K562 (cell line): ENCODE results near the gene ABCA4. TPM values are rescaled to one million over a fixed set of nuclear protein-coding genes. Genes with fewer than 3 reads are reported as not detected.

ENCODE experiments used
- ATAC-seq: fragments of 200-7000 bp; cut with Tn5 transposase; 3 replicates; pipeline ENCODE4 v1.9.1; 2020; ENCODE audit warnings: moderate library complexity
- BruUV-seq: library from RNA; stranded (reverse); fragments of 400-500 nt; replicated peaks from 2 replicates; lab custom pipeline; 2021; lab: Mats Ljungman, UMichigan
- CTCF ChIA-PET: fragments of 300-600 bp; formaldehyde crosslinking; extraction: SDS; loops from one replicate; lab custom pipeline; 2021; ENCODE audit warnings: low intra/inter-chr PET ratio; lab: Yijun Ruan, JAX
- POLR2A ChIA-PET: fragments of 300-600, 350-650 bp; sonication (Branson Sonifier 250); formaldehyde crosslinking; extraction: SDS; loops from one replicate; lab custom pipeline; 2021; ENCODE audit warnings: antibody characterized with exemption, inconsistent platforms; lab: Yijun Ruan, JAX
- DNase-seq, 4 experiments: peaks; one replicate each; pipeline versions ENCODE4 v3.0.0 to v3.0.0-alpha.2; 2011 to 2018; ENCODE audit warnings: low spot score in 3 of 4, mixed read lengths in 3 of 4; ENCODE audit errors: extremely low read depth in 1 of 4
- FAIRE-seq: peaks from 2 replicates; lab custom pipeline; 2011; peaks lifted over from hg19 to GRCh38; lab: Jason Lieb, UNC
- H2AFZ ChIP-seq: 2 replicates; pipeline ENCODE4 v1.6.0; 2011; ENCODE audit warnings: low read depth, low read length, control low read depth, inconsistent platforms
- H3K27ac ChIP-seq: fragments of 200-600 bp; 3 replicates; pipeline ENCODE4 v1.8.0; 2011; ENCODE audit warnings: low read depth, mild to moderate bottlenecking, control low read depth, inconsistent platforms, low read length, moderate library complexity, mixed read lengths; ENCODE audit errors: extremely low read depth
- H3K27me3 ChIP-seq, 2 experiments: fragments of 300-600 bp in 1 of 2; 2 replicates in 1 of 2; 3 replicates in 1 of 2; pipeline versions ENCODE4 v1.6.0 to v1.8.0; 2011; ENCODE audit warnings: inconsistent platforms in 2 of 2, low read length in 2 of 2, mild to moderate bottlenecking in 1 of 2, mixed read lengths in 1 of 2, moderate library complexity in 1 of 2; ENCODE audit not compliant: control insufficient read depth in 2 of 2, insufficient read depth in 2 of 2
- H3K36me3 ChIP-seq: fragments of 300-600 bp; 3 replicates; pipeline ENCODE4 v1.8.0; 2011; ENCODE audit warnings: mild to moderate bottlenecking, low read length, inconsistent platforms; ENCODE audit not compliant: control insufficient read depth, insufficient read depth
- H3K4me1 ChIP-seq, 2 experiments: fragments of 200-600 bp in 1 of 2; replicated peaks in 1 of 2; 2 replicates in 1 of 2; 3 replicates in 1 of 2; pipeline versions ENCODE4 v1.5.1 to v1.8.0; 2011; ENCODE audit warnings: inconsistent platforms in 2 of 2, low read length in 2 of 2, mild to moderate bottlenecking in 1 of 2, mixed read lengths in 1 of 2, moderate library complexity in 1 of 2; ENCODE audit not compliant: control insufficient read depth in 2 of 2, insufficient read depth in 2 of 2
- H3K4me2 ChIP-seq: 2 replicates; pipeline ENCODE4 v1.6.1; 2011; ENCODE audit warnings: low read length, control low read depth, inconsistent platforms, mixed read lengths; ENCODE audit not compliant: insufficient read depth
- H3K4me3 ChIP-seq: fragments of 200-600 bp; sonication (generic), shearing (Covaris generic); 2 replicates; pipeline ENCODE4 v1.5.1; 2016; ENCODE audit warnings: control low read depth, inconsistent platforms
- H3K79me2 ChIP-seq: fragments of 200-600 bp; 3 replicates; pipeline ENCODE4 v1.8.0; 2011; ENCODE audit warnings: low read length, inconsistent platforms; ENCODE audit not compliant: control insufficient read depth, insufficient read depth
- H3K9ac ChIP-seq, 2 experiments: 2 replicates each; pipeline versions ENCODE4 v1.6.0 to v1.6.1; 2011; ENCODE audit warnings: low read depth in 2 of 2, low read length in 2 of 2, control low read depth in 1 of 2, inconsistent platforms in 1 of 2, mild to moderate bottlenecking in 1 of 2, mixed read lengths in 1 of 2; ENCODE audit not compliant: insufficient read depth in 1 of 2
- H3K9me1 ChIP-seq: one replicate; pipeline ENCODE4 v1.6.0; 2011; ENCODE audit warnings: inconsistent platforms, mild to moderate bottlenecking, low read length, moderate library complexity; ENCODE audit not compliant: control insufficient read depth, insufficient read depth
- H3K9me3 ChIP-seq: replicated peaks from 2 replicates; pipeline ENCODE4 v1.5.1; 2011; ENCODE audit warnings: low read depth, low read length, inconsistent platforms; ENCODE audit not compliant: control insufficient read depth, insufficient read depth
- H4K20me1 ChIP-seq: replicated peaks from 2 replicates; pipeline ENCODE4 v1.6.1; 2011; ENCODE audit warnings: low read length, inconsistent platforms, mixed read lengths; ENCODE audit not compliant: control insufficient read depth, insufficient read depth
- CHD2 ChIP-seq: IDR thresholded peaks from 2 replicates; pipeline ENCODE4 v1.6.1; 2011; ENCODE audit warnings: low read depth, low read length
- CREBBP ChIP-seq: IDR thresholded peaks from one replicate; pipeline ENCODE4 v1.6.1; 2012; ENCODE audit warnings: low read depth, mild to moderate bottlenecking, control low read depth, inconsistent platforms, low read length
- EP300 ChIP-seq: IDR thresholded peaks from 2 replicates; pipeline ENCODE4 v1.6.1; 2012; ENCODE audit warnings: low read length, improper control_type of control experiment
- FOS ChIP-seq: IDR thresholded peaks from 3 replicates; pipeline ENCODE4 v1.6.1; 2011; ENCODE audit not compliant: insufficient read length; ENCODE audit errors: extremely low read depth
- GTF2F1 ChIP-seq: IDR thresholded peaks from 2 replicates; pipeline ENCODE4 v1.6.1; 2011; ENCODE audit warnings: low read depth, low read length, improper control_type of control experiment
- HIVEP1 ChIP-seq: fragments of 250-450 bp; sonication (Bioruptor Pico); IDR thresholded peaks from 2 replicates; pipeline ENCODE4 v1.4.0; 2020; ENCODE audit warnings: mild to moderate bottlenecking
- MEIS2 ChIP-seq: fragments of 450-650 bp; IDR thresholded peaks from 2 replicates; pipeline ENCODE4 v1.6.1; 2014; ENCODE audit warnings: mild to moderate bottlenecking; ENCODE audit not compliant: partially characterized antibody
- MYC ChIP-seq, 2 experiments: fragments of 250-450 bp in 1 of 2; sonication (Bioruptor Pico) in 1 of 2; IDR thresholded peaks; 2 replicates each; pipeline versions ENCODE4 v1.5.1 to v1.6.1; 2012 to 2021; ENCODE audit warnings: low read depth in 2 of 2, borderline replicate concordance in 1 of 2, improper control_type of control experiment in 1 of 2, low read length in 1 of 2, mild to moderate bottlenecking in 1 of 2, moderate library complexity in 1 of 2
- NFIC ChIP-seq: fragments of 450-650 bp; IDR thresholded peaks from 2 replicates; pipeline ENCODE4 v1.6.1; 2017; ENCODE audit warnings: mild to moderate bottlenecking, inconsistent platforms
- SMARCB1 ChIP-seq: IDR thresholded peaks from 2 replicates; pipeline ENCODE4 v1.6.1; 2011; ENCODE audit warnings: improper control_type of control experiment, low read depth; ENCODE audit not compliant: insufficient read length
- SMARCE1 ChIP-seq: fragments of 450-650 bp; IDR thresholded peaks from 2 replicates; pipeline ENCODE4 v1.7.1; 2016; ENCODE audit warnings: mild to moderate bottlenecking
- THAP7 ChIP-seq: fragments of 250-450 bp; sonication (Bioruptor Pico); IDR thresholded peaks from 2 replicates; pipeline ENCODE4 v1.5.0; 2021
- THRAP3 ChIP-seq: fragments of 450-650 bp; IDR thresholded peaks from 2 replicates; pipeline ENCODE4 v1.6.1; 2016; ENCODE audit warnings: mild to moderate bottlenecking, inconsistent platforms, borderline replicate concordance
- XRCC5 ChIP-seq: fragments of 200-400 bp; formaldehyde crosslinking; IDR thresholded peaks from 2 replicates; pipeline ENCODE4 v1.6.1; 2017; ENCODE audit warnings: low read depth, mild to moderate bottlenecking, low read length
- ZBTB17 ChIP-seq: fragments of 450-650 bp; formaldehyde crosslinking; IDR thresholded peaks from 2 replicates; pipeline ENCODE4 v1.4.0; 2020; ENCODE audit warnings: mild to moderate bottlenecking
- ZBTB34 ChIP-seq: fragments of 250-450 bp; sonication (Bioruptor Pico); IDR thresholded peaks from 2 replicates; pipeline ENCODE4 v1.8.0; 2021; ENCODE audit warnings: mild to moderate bottlenecking, moderate library complexity
- ZKSCAN1 ChIP-seq: fragments of 150-350 bp; IDR thresholded peaks from 2 replicates; pipeline ENCODE4 v1.6.1; 2016; ENCODE audit warnings: low read depth, low read length
- ZNF143 ChIP-seq: sonication (generic); formaldehyde crosslinking; IDR thresholded peaks from 2 replicates; pipeline ENCODE4 v1.9.0; 2022; ENCODE audit warnings: mild to moderate bottlenecking, missing genetic modification reagents
- ZNF23 ChIP-seq: fragments of 250-450 bp; sonication (Bioruptor Pico); IDR thresholded peaks from 2 replicates; pipeline ENCODE4 v1.4.0; 2020; ENCODE audit warnings: mild to moderate bottlenecking
- ZNF449 ChIP-seq: fragments of 250-450 bp; sonication (Bioruptor Pico); IDR thresholded peaks from 2 replicates; pipeline ENCODE4 v1.8.0; 2022; ENCODE audit warnings: moderate library complexity, mild to moderate bottlenecking, inconsistent platforms
- ZNF785 ChIP-seq: fragments of 250-450 bp; sonication (Bioruptor Pico); IDR thresholded peaks from 2 replicates; pipeline ENCODE4 v1.4.0; 2020; ENCODE audit warnings: mild to moderate bottlenecking
- WGBS: fragments of 100-300 bp; shearing (Covaris generic); methylation state at CpG from one replicate; pipeline ENCODE4 v1.1.6; 2016; ENCODE audit warnings: low coverage, mixed read lengths; ENCODE audit not compliant: insufficient coverage; ENCODE audit errors: missing lambda C conversion rate; 5-methylcytosine and 5-hydroxymethylcytosine counted together
- in situ Hi-C: fragments of 300-500 bp; cut with MboI; formaldehyde crosslinking; loops from 4 replicates; pipeline ENCODE4 v1.15.0; 2018; ENCODE audit warnings: inconsistent platforms, mixed read lengths
- intact Hi-C: fragments of 100-400 bp; cut with micrococcal nuclease; formaldehyde crosslinking; loops from 2 replicates; pipeline ENCODE4 v1.14.2; 2022
- polyA plus RNA-seq, 8 experiments: library from polyadenylated mRNA; depleted of rRNA in 4 of 8; stranded (reverse) in 5 of 8; unstranded in 3 of 8; fragments of >200 nt; fragmentation: Nextera tagmentation in 2 of 8; fragmentation: Illumina TruSeq in 1 of 8; extraction: Ambion mirVana in 2 of 8; extraction: Trizol in 1 of 8; gene quantifications; 2 replicates each; pipeline versions ENCODE4 v1.2.1 to v1.2.3, GENCODE V29; 2011 to 2014; ENCODE audit warnings: inconsistent platforms in 1 of 8, missing spikeins in 1 of 8
- total RNA-seq, 7 experiments: library from RNA; depleted of rRNA in 6 of 7; stranded (reverse); fragments of >200 nt in 6 of 7; fragmentation: Illumina TruSeq in 2 of 7; extraction: Trizol in 2 of 7; gene quantifications; 2 replicates each; pipeline versions ENCODE4 v1.2.1 to v1.2.3, GENCODE V29; 2011 to 2021; ENCODE audit warnings: low replicate concordance in 1 of 7

The ABCA4 gene
- total and polyA plus RNA-seq, 9 of the 15 experiments (the other 6 are each of a cell fraction or from before 2014, with no cell fraction given), result 0.01 to 0.04 TPM; not detected in 7

GRCh38 chr1:94058766-94059165 is 62.2 kb downstream of the ABCA4 start (continued):
- TF ChIP-seq ZBTB34 (CRISPR knock-in tag) (no peak), ZNF143 (CRISPR knock-in tag) (no peak), EP300 (no peak), ZBTB17 (CRISPR knock-in tag) (no peak)

- no peak overlapping the region for H3K4me3 ChIP-seq
- no peak overlapping the region for H3K4me2 ChIP-seq
- POLR2A ChIA-PET, result no interaction called here
- no peak overlapping the region for H2AFZ ChIP-seq
- no peaks in the 10 kb centered on the region for H3K79me2 ChIP-seq
- no peaks in the 10 kb centered on the region for H3K9me1 ChIP-seq
- in situ Hi-C loops, result no loop called here
- intact Hi-C loops, result no loop called here
- H3K9ac ChIP-seq, result no peak overlapping the region
- no peaks in the 10 kb centered on the region; the same call in 1 of the 2 replicates for H4K20me1 ChIP-seq
- H3K27me3 ChIP-seq, result peaks cover 0 to 19% of the 10 kb centered on the region in 2 experiments; a peak in 3 of 5 replicates
- no peak for ATAC-seq
- no TSS peak for BruUV-seq
- TF ChIP-seq HIVEP1 (CRISPR knock-in tag) (no peak), NFIC (no peak), CREBBP (no peak), MEIS2 (no peak), SMARCB1 (no peak), MYC (IDR thresholded peaks at IDR 0.05; ENCODE audit: low read depth, low read length) (no peak), MYC (CRISPR knock-in tag; IDR thresholded peaks at IDR 0.05; ENCODE audit: borderline replicate concordance, low read depth) (no peak), ZNF23 (CRISPR knock-in tag) (no peak), ZKSCAN1 (no peak), GTF2F1 (no peak), XRCC5 (no peak), THAP7 (no peak), ZNF785 (CRISPR knock-in tag) (no peak), FOS (no peak), CHD2 (no peak), SMARCE1 (no peak), THRAP3 (no peak), ZNF449 (CRISPR knock-in tag) (no peak)
- CTCF ChIA-PET, result no interaction called here
- no peaks in the 10 kb centered on the region for H3K9me3 ChIP-seq
- H3K36me3 ChIP-seq, result no peaks in the 10 kb centered on the region
- no peak for DNase-seq
- H3K27ac ChIP-seq, result no peak overlapping the region
- 0% methylated on average over 2 of the region's 2 CpGs for WGBS
- no peak for FAIRE-seq
- no peaks in the 10 kb centered on the region for H3K4me1 ChIP-seq
These were observed 64.0 kb downstream of the ABCA4 start for GRCh38 chr1:94056996-94057395.
